Sigmoid colon (tissue), 7 donors: ENCODE data around the gene LINGO3. TPM values are rescaled to one million over a fixed set of nuclear protein-coding genes. Genes with fewer than 3 reads are reported as not detected.
A peak's percentile ranks its signal among the peaks of the same experiment; 100 is the strongest.

Experiments
- DNase-seq: peaks from one replicate; pipeline ENCODE4 v3.0.0-alpha.2; 2019
- H3K27ac ChIP-seq, 4 donors: fragments of 200-600 bp; sonication (generic); one replicate each; pipeline ENCODE4 v1.5.1; 2016 to 2019; ENCODE audit warnings: mild to moderate bottlenecking in 1 of 4
- H3K27me3 ChIP-seq, 3 donors: fragments of 200-600 bp; sonication (generic); one replicate each; pipeline ENCODE4 v1.5.1; 2019; ENCODE audit warnings: mild to moderate bottlenecking in 1 of 3
- H3K36me3 ChIP-seq, 4 donors: fragments of 200-600 bp; sonication (generic); one replicate each; pipeline ENCODE4 v1.5.1; 2016 to 2019
- H3K4me1 ChIP-seq, 4 donors: fragments of 200-600 bp; sonication (generic); one replicate each; pipeline ENCODE4 v1.5.1; 2017 to 2019
- H3K4me3 ChIP-seq, 4 donors: fragments of 200-600 bp; sonication (generic); one replicate each; pipeline ENCODE4 v1.5.1; 2017 to 2019; ENCODE audit warnings: mild to moderate bottlenecking in 2 of 4, moderate library complexity in 1 of 4
- H3K9me3 ChIP-seq, 4 donors: fragments of 200-600 bp in 3 of 4; sonication (generic) in 3 of 4; one replicate each; pipeline versions ENCODE4 v1.5.1 to v1.6.1; 2013 to 2019
- EP300 ChIP-seq, 4 donors: sonication (generic); formaldehyde crosslinking; IDR thresholded peaks; one replicate each; pipeline ENCODE4 v1.6.1; 2017; ENCODE audit warnings: antibody characterized with exemption in 4 of 4
- POLR2A ChIP-seq, 2 donors: fragments of 450-650 bp; IDR thresholded peaks; one replicate each; pipeline ENCODE4 v1.6.1; 2016; ENCODE audit warnings: antibody characterized with exemption in 2 of 2, mild to moderate bottlenecking in 2 of 2, moderate library complexity in 2 of 2
- POLR2AphosphoS5 ChIP-seq, 4 donors: sonication (generic); formaldehyde crosslinking; IDR thresholded peaks; one replicate each; pipeline ENCODE4 v1.6.1; 2017; ENCODE audit warnings: antibody characterized with exemption in 4 of 4
- WGBS, 2 donors: extraction: QIAGEN DNeasy Blood & Tissue Kit; methylation state at CpG; one replicate each; pipeline ENCODE4 v1.1.7; 2013; 5-methylcytosine and 5-hydroxymethylcytosine counted together
- intact Hi-C: fragments of 100-400 bp; cut with DNase I; formaldehyde crosslinking; loops from one replicate; pipeline ENCODE4 v1.15.1; 2023
- polyA plus RNA-seq, 3 donors: library from polyadenylated mRNA; stranded (reverse); fragments of 200-250 nt; gene quantifications; one replicate each; pipeline ENCODE4 v1.2.3, GENCODE V29; 2013
- total RNA-seq, 4 donors: library from RNA; depleted of rRNA; stranded (reverse); fragments of >200 nt; gene quantifications; one replicate each; pipeline ENCODE4 v1.1.0, GENCODE V29; 2016
- TF ChIP-seq, protein P1 (sequence below), 4 experiments: fragments of 450-650 bp in 3 of 4; fragments of 200-600 bp in 1 of 4; IDR thresholded peaks; one replicate each; pipeline ENCODE4 v1.5.1; 2016 to 2019; ENCODE audit warnings: antibody characterized with exemption in 4 of 4, mild to moderate bottlenecking in 3 of 4, moderate library complexity in 2 of 4
- donor health status: healthy with polysubstance abuse.
- donor health status: Bipolar disorder and iron deficiency.
- donor health status: healthy.

Gene LINGO3
- total and polyA plus RNA-seq, 7 donors: 0.14 to 0.70 TPM; not detected in 5

DNA sequence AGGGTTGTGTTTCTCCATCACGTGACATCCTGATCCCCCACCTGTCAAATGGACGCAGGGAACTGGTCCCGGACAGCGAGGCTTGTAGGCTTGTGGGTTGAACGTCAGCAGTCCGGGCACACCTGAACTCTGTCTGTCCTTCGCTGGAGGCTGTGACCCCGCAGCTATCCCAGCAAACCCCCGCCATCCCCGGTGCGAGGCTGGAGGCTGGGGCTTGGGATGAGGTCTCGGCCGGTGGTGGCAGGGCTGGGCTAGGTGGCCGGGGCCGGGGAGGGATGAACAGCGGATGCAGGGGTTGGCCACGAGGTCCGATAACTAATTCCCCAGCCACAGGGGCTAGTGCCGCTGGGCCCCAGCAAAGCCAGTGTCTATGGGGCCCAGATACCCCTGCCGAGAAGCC lies 11.6 kb upstream of the LINGO3 start:
- TF ChIP-seq POLR2A (IDR thresholded peaks at IDR 0.05): no peak
- H3K4me3 ChIP-seq: no peak overlapping the region
- no peaks in the 10 kb centered on the region for H3K27me3 ChIP-seq
- no peak overlapping the region for H3K27ac ChIP-seq
- peaks cover 0 to 37% (median 11%) of the 10 kb centered on the region in 4 donors for H3K36me3 ChIP-seq
- H3K9me3 ChIP-seq: peaks cover 0 to 5% (median 2%) of the 10 kb centered on the region in 4 donors
- DNase-seq: no peak
- peaks cover 0 to 8% (median 0%) of the 10 kb centered on the region in 4 donors for H3K4me1 ChIP-seq
- 91 to 94% methylated on average over 20 of the region's 20 CpGs for WGBS, 2 donors
- intact Hi-C loops: loop anchor here (5.0 kb wide), 1 partner anchor 162 kb away; no protein-coding TSS in a partner anchor

DNA sequence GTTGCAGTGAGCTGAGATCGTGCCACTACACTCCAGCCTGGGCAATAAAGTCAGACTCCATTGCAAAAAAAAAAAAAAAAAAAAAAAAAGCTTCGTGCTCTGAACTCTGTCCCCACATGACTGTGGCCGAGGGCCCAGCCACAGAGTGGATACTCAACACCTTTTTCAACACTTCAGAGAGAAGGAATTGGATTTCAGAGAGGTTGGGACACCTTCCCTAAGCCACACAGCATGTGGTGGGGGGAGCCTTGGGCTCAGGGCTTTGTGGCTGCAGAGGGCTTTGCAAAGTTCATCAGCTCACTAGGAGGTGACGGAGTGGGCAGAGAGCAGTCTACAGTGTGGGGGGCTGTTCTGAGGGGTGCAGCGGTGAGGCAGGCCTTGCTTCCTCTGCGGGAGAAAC lies 11.0 kb upstream of the LINGO3 start:
- H3K4me3 ChIP-seq: no peak overlapping the region
- DNase-seq: no peak
- H3K36me3 ChIP-seq: peaks cover 0 to 30% (median 7%) of the 10 kb centered on the region in 4 donors
- TF ChIP-seq EP300 (IDR thresholded peaks at IDR 0.05): no peak
- TF ChIP-seq POLR2A (IDR thresholded peaks at IDR 0.05): no peak
- no peak for TF ChIP-seq POLR2AphosphoS5 (IDR thresholded peaks at IDR 0.05)
- TF ChIP-seq, protein P1, sequence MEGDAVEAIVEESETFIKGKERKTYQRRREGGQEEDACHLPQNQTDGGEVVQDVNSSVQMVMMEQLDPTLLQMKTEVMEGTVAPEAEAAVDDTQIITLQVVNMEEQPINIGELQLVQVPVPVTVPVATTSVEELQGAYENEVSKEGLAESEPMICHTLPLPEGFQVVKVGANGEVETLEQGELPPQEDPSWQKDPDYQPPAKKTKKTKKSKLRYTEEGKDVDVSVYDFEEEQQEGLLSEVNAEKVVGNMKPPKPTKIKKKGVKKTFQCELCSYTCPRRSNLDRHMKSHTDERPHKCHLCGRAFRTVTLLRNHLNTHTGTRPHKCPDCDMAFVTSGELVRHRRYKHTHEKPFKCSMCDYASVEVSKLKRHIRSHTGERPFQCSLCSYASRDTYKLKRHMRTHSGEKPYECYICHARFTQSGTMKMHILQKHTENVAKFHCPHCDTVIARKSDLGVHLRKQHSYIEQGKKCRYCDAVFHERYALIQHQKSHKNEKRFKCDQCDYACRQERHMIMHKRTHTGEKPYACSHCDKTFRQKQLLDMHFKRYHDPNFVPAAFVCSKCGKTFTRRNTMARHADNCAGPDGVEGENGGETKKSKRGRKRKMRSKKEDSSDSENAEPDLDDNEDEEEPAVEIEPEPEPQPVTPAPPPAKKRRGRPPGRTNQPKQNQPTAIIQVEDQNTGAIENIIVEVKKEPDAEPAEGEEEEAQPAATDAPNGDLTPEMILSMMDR (IDR thresholded peaks at IDR 0.05): no peak
- H3K27ac ChIP-seq: no peak overlapping the region
- intact Hi-C loops: loop anchor here (5.0 kb wide), 1 partner anchor 162 kb away; no protein-coding TSS in a partner anchor
- H3K9me3 ChIP-seq: peaks cover 0 to 6% (median 2%) of the 10 kb centered on the region in 4 donors
- H3K4me1 ChIP-seq: peaks cover 0 to 8% (median 0%) of the 10 kb centered on the region in 4 donors
- 70 to 81% methylated on average over 6 of the region's 6 CpGs for WGBS, 2 donors
- no peaks in the 10 kb centered on the region for H3K27me3 ChIP-seq

GRCh38 chr19:2317756-2318155 lies 9.8 kb upstream of the LINGO3 start:
- Histone ChIP-seq H3K27ac (no peak overlapping the region), H3K4me1 (peaks cover 0 to 8% (median 0%) of the 10 kb centered on the region in 4 donors), H3K36me3 (peaks cover 0 to 19% (median 2%) of the 10 kb centered on the region in 4 donors), H3K9me3 (peaks cover 0 to 6% (median 2%) of the 10 kb centered on the region in 4 donors), H3K27me3 (peaks cover 2 to 10% (median 8%) of the 10 kb centered on the region in 3 donors), H3K4me3 (no peak overlapping the region)
- TF ChIP-seq POLR2A (IDR thresholded peaks at IDR 0.05) (no peak), POLR2AphosphoS5 (IDR thresholded peaks at IDR 0.05) (no peak), EP300 (IDR thresholded peaks at IDR 0.05) (no peak)
- TF ChIP-seq, protein P1 (IDR thresholded peaks at IDR 0.05): no peak
- no peak for DNase-seq
- WGBS, 2 donors: 92 to 93% methylated on average over 25 of the region's 25 CpGs
- intact Hi-C loops: loop anchor here (2.0 to 5.0 kb wide), 2 partner anchors 81 to 160 kb away; partner anchors contain the start of genes PLEKHJ1 and SF3A2

- peaks cover 0 to 6% (median 2%) of the 10 kb centered on the region in 4 donors for H3K9me3 ChIP-seq
- no peak for DNase-seq
- WGBS, 2 donors: 90 to 95% methylated on average over 13 of the region's 13 CpGs
- H3K4me3 ChIP-seq: no peak overlapping the region
- intact Hi-C loops: loop anchor here (2.0 to 5.0 kb wide), 2 partner anchors 80 to 160 kb away; partner anchors contain the start of genes PLEKHJ1 and SF3A2
- H3K27ac ChIP-seq: no peak overlapping the region
- H3K36me3 ChIP-seq: peaks cover 0 to 14% (median 0%) of the 10 kb centered on the region in 4 donors
- TF ChIP-seq EP300 (IDR thresholded peaks at IDR 0.05): no peak
- peaks cover 6 to 15% (median 13%) of the 10 kb centered on the region in 3 donors for H3K27me3 ChIP-seq
- H3K4me1 ChIP-seq: peaks cover 0 to 8% (median 0%) of the 10 kb centered on the region in 4 donors
Measured at GRCh38 chr19:2317300-2317699, 9.3 kb upstream of the LINGO3 start.

- TF ChIP-seq POLR2A (IDR thresholded peaks at IDR 0.05) (no peak), POLR2AphosphoS5 (IDR thresholded peaks at IDR 0.05) (no peak), EP300 (IDR thresholded peaks at IDR 0.05) (no peak)
- TF ChIP-seq, protein P1 (IDR thresholded peaks at IDR 0.05): peak; percentile 47 to 74 (median 58)
- Histone ChIP-seq H3K27ac (no peak overlapping the region), H3K36me3 (no peaks in the 10 kb centered on the region), H3K9me3 (peaks cover 0 to 6% (median 2%) of the 10 kb centered on the region in 4 donors), H3K27me3 (peaks cover 13 to 29% (median 25%) of the 10 kb centered on the region in 3 donors), H3K4me3 (no peak overlapping the region), H3K4me1 (peaks cover 0 to 8% (median 0%) of the 10 kb centered on the region in 4 donors)
- 33 to 39% methylated on average over 22 of the region's 22 CpGs for WGBS, 2 donors
- DNase-seq: peak; percentile 85
- intact Hi-C loops: loop anchor here (2.0 to 5.0 kb wide), 2 partner anchors 79 to 159 kb away; partner anchors contain the start of genes PLEKHJ1 and SF3A2
Measured at GRCh38 chr19:2315818-2316353, 7.9 kb upstream of the LINGO3 start.
